TTC549 (cell line): Measurements from ENCODE around the gene ADAMTSL1.

Source experiments
- FAIRE-seq: peaks from 2 replicates; lab custom pipeline; 2012; peaks lifted over from hg19 to GRCh38; lab: Jason Lieb, UNC

ADAMTSL1 gene

GRCh38 chr9:18778147-18778546 lies 304.2 kb downstream of the ADAMTSL1 start:
- no peak for FAIRE-seq

GRCh38 chr9:18778846-18779245 lies 304.9 kb downstream of the ADAMTSL1 start:
- no peak for FAIRE-seq

GRCh38 chr9:18783909-18784308 lies 310.0 kb downstream of the ADAMTSL1 start:
- FAIRE-seq, result no peak

GRCh38 chr9:18785604-18786003 lies 311.7 kb downstream of the ADAMTSL1 start:
- no peak for FAIRE-seq

- FAIRE-seq, result no peak
Measured at GRCh38 chr9:18786196-18786595, 312.2 kb downstream of the ADAMTSL1 start.

- FAIRE-seq, result no peak
Measured at GRCh38 chr9:18786911-18787650, 313.1 kb downstream of the ADAMTSL1 start.

- no peak for FAIRE-seq
Measured at GRCh38 chr9:18788256-18788655, 314.3 kb downstream of the ADAMTSL1 start.

- no peak for FAIRE-seq
Measured at GRCh38 chr9:18791074-18791473, 317.1 kb downstream of the ADAMTSL1 start.

GRCh38 chr9:18793122-18793521 lies 319.2 kb downstream of the ADAMTSL1 start:
- FAIRE-seq, result no peak

- FAIRE-seq, result no peak
Measured at GRCh38 chr9:18795947-18796671, 322.2 kb downstream of the ADAMTSL1 start.

GRCh38 chr9:18796696-18797270 lies 322.8 kb downstream of the ADAMTSL1 start:
- no peak for FAIRE-seq

GRCh38 chr9:18798106-18798505 lies 324.2 kb downstream of the ADAMTSL1 start:
- FAIRE-seq, result no peak

GRCh38 chr9:18798508-18799290 lies 324.7 kb downstream of the ADAMTSL1 start:
- FAIRE-seq, result no peak

GRCh38 chr9:18799428-18799827 lies 325.5 kb downstream of the ADAMTSL1 start:
- no peak for FAIRE-seq

GRCh38 chr9:18800579-18800978 lies 326.6 kb downstream of the ADAMTSL1 start:
- no peak for FAIRE-seq

GRCh38 chr9:18805386-18805785 lies 331.4 kb downstream of the ADAMTSL1 start:
- no peak for FAIRE-seq

GRCh38 chr9:18806232-18807080 lies 332.5 kb downstream of the ADAMTSL1 start:
- FAIRE-seq, result no peak

GRCh38 chr9:18810581-18810980 lies 336.6 kb downstream of the ADAMTSL1 start:
- FAIRE-seq, result no peak

GRCh38 chr9:18811171-18811570 lies 337.2 kb downstream of the ADAMTSL1 start:
- FAIRE-seq, result no peak

GRCh38 chr9:18819418-18819817 lies 345.5 kb downstream of the ADAMTSL1 start:
- no peak for FAIRE-seq

GRCh38 chr9:18820566-18821095 lies 346.7 kb downstream of the ADAMTSL1 start:
- no peak for FAIRE-seq
